GM12865 (cell line): ENCODE results near the gene KCNB1.

Experiments used
- DNase-seq: peaks from one replicate; pipeline ENCODE4 v3.0.0; 2010; ENCODE audit warnings: low read depth
- H3K4me3 ChIP-seq: 2 replicates; pipeline ENCODE4 v1.5.1; 2011; ENCODE audit warnings: mild to moderate bottlenecking, low read depth, low read length, control low read depth
- TF ChIP-seq, protein P1 (sequence below): IDR thresholded peaks from 2 replicates; pipeline ENCODE4 v1.5.1; 2011; ENCODE audit warnings: low read length, control low read depth, low read depth, inconsistent platforms; ENCODE audit not compliant: insufficient read depth; ENCODE audit errors: missing control alignments

KCNB1 gene

GRCh38 chr20:49480236-49480635 lies 2.2 kb downstream of the KCNB1 start:
- TF ChIP-seq, protein P1, sequence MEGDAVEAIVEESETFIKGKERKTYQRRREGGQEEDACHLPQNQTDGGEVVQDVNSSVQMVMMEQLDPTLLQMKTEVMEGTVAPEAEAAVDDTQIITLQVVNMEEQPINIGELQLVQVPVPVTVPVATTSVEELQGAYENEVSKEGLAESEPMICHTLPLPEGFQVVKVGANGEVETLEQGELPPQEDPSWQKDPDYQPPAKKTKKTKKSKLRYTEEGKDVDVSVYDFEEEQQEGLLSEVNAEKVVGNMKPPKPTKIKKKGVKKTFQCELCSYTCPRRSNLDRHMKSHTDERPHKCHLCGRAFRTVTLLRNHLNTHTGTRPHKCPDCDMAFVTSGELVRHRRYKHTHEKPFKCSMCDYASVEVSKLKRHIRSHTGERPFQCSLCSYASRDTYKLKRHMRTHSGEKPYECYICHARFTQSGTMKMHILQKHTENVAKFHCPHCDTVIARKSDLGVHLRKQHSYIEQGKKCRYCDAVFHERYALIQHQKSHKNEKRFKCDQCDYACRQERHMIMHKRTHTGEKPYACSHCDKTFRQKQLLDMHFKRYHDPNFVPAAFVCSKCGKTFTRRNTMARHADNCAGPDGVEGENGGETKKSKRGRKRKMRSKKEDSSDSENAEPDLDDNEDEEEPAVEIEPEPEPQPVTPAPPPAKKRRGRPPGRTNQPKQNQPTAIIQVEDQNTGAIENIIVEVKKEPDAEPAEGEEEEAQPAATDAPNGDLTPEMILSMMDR: no peak
- no peak for DNase-seq

DNA sequence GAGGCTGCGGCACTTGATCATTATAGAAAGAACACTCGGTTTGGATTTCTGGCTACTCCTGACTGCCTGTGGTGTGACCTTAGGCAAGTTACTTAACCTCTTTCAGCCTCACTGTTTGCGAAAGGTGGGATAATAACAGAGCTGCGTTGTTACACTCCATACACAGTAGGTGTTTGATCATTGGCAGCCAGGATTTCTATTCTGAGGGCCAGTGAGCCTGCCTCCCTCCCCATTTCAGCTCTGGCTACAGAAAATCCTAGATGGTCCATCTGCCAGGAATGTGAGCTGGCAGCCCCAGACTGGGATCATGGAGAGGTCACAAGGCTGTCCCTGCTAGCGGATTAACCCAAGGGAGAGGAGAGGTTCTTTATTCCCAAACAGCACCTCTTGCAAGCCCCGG lies 2.7 kb downstream of the KCNB1 start:
- DNase-seq: no peak
- H3K4me3 ChIP-seq: no peak overlapping the region
- TF ChIP-seq, protein P1: no peak

More at GRCh38 chr20:49480236-49480635, 2.2 kb downstream of the KCNB1 start:
- H3K4me3 ChIP-seq: no peak overlapping the region

- no peak for DNase-seq
Observed at GRCh38 chr20:49478754-49479689, 3.4 kb downstream of the KCNB1 start.

GRCh38 chr20:49478266-49478665 lies 4.2 kb downstream of the KCNB1 start:
- TF ChIP-seq, protein P1: no peak
- no peak for DNase-seq
- no peak overlapping the region for H3K4me3 ChIP-seq

More at GRCh38 chr20:49478754-49479689, 3.4 kb downstream of the KCNB1 start:
- TF ChIP-seq, protein P1: no peak
- H3K4me3 ChIP-seq: no peak overlapping the region

DNA sequence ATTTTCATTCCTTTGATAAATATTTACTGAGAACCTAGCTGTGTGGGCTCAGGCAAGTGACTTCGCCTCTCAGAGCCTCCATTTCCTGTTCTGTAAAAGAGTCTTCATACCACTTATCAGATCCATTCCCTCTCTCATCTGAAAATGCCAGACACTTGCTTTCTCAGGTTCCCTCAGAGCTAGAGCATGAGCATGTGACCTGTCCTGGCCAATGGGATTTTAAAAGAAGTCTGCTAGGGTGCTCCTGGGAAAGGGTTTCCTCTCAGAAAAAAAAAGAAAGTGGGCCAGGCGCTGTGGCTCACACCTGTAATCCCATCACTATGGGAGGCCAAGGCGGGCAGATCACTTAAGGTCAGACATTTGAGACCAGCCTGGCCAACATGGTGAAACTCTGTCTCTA lies 5.3 kb downstream of the KCNB1 start:
- DNase-seq: no peak
- TF ChIP-seq, protein P1: no peak
- no peak overlapping the region for H3K4me3 ChIP-seq

DNA sequence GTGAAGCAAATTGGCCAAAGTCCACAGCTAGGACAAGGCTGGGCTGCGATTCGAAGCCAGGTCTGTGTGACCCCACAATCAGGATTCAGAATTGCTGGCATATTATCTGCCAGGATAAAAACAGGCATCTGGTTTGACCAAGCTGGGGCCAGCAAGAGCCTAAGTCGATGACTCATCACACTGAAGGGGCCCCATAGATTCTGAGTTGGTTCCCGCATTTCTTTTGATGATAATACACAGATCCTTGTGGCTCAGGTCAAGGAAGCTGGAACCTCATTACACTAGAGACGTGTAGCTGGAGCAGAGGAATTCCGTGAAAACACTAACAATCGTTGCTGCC lies 6.5 kb downstream of the KCNB1 start:
- TF ChIP-seq, protein P1: no peak
- H3K4me3 ChIP-seq: no peak overlapping the region
- no peak for DNase-seq
